ACHN (cell line): ENCODE data around the gene CROT.
A peak's percentile ranks its signal among the peaks of the same experiment; 100 is the strongest.

Source experiments
- DNase-seq: peaks from one replicate; pipeline ENCODE4 v3.0.0-alpha.2; 2015
- in situ Hi-C: cut with HindIII; loops from 2 replicates; pipeline ENCODE4 v1.10.0; 2017; ENCODE audit warnings: low sequenced_read_pairs, low pct_ligation_motif_present, low pct_unique_long_range_greater_than_20kb

Gene CROT

DNA sequence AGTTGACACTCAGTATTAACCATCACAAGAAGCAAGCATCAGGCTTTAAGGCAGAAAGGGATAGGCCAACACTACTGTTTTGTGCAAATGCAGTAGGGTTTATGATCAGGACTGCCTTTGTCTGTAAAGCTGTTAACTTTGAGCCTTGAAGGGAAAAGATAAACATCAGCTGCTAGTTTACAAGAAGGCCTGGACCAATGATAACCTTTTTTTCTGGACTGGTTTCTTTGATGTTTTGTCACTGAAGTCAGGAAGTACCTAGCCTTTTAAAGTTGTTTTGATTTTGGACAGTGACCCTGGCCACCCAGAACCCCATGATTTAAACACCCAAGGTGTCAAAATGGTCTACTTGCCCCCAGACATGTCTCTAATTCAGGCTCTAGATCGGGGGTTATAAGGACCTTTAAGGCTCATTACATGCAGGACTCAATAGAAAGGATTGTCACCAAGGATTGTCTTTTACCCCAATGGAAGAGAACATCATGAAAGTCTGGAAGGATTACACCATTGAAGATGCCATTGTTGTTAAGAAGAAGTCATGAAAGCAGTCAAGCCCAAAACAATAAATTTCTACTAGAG is 50.1 kb downstream of the CROT start:
- no peak for DNase-seq
- in situ Hi-C loops = no loop called here

- DNase-seq = peak; percentile 8
- in situ Hi-C loops = no loop called here
Observed at GRCh38 chr7:87398446-87398845, 53.0 kb downstream of the CROT start.

GRCh38 chr7:87404674-87405073 is 59.2 kb downstream of the CROT start:
- DNase-seq = no peak
- in situ Hi-C loops = no loop called here

GRCh38 chr7:87411186-87411585 is 65.7 kb downstream of the CROT start:
- no peak for DNase-seq
- in situ Hi-C loops = no loop called here

DNA sequence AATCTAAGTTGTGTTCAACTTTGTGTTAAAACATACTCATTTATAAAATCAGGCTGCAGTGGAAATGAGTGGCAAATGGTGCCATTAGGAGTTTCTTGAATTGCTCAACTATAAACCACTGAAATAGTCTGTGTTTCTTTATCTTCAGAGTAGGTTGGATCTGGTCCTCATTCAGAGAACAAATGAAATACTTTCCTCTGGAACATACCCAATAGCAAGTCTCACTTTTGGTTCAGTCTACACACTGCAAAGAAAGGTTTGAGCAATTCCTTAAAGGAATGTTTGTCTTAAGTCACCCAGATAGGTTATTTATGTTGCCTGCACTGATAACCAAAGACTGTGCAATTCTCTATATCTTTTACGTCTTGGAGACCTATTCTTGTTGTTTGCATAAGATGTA is 67.6 kb downstream of the CROT start:
- no peak for DNase-seq
- in situ Hi-C loops = no loop called here

DNA sequence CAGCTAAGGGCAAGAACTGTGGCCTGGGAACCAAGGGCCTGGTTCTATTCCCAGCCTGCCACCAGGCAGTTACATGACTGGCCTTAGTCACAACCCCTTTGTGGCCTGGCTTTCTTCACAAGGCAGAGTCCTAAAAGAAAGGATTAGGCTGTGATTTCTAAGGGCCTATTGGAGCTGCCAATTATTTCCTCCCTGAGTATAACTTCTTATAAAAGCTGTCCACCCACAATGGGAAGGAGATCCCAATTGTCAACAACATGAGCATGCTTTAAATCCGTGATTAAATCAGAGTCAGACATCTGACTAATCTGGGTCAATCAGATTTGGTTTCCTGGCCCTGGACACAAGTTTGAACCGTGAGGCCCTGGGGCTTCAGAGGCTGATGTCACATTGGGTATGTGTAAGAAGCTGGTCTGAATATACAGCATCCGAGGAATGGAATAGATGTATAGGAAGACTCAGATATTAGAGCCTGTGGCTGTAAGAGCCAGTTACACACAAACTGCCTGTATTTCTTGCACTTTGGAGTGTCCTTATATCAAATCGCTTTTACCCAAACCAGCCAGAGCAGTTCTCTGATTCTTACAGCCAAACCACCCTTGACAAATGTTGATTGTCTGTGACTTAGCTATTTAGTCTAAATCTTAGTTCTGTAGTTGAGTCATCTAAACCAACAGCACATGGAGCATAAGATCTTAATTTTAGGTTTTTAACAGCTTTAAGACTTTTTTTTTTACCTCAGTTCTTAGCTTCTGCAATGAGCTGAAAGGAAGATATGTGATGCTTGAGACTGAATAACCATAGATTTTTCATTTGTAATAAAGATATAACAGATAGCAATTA is 68.7 kb downstream of the CROT start:
- in situ Hi-C loops = no loop called here

GRCh38 chr7:87414794-87415188 is 69.3 kb downstream of the CROT start:
- DNase-seq = peak; percentile 11
- in situ Hi-C loops = no loop called here

More for the DNA sequence above, 68.7 kb downstream of the CROT start:
- no peak for DNase-seq

DNA sequence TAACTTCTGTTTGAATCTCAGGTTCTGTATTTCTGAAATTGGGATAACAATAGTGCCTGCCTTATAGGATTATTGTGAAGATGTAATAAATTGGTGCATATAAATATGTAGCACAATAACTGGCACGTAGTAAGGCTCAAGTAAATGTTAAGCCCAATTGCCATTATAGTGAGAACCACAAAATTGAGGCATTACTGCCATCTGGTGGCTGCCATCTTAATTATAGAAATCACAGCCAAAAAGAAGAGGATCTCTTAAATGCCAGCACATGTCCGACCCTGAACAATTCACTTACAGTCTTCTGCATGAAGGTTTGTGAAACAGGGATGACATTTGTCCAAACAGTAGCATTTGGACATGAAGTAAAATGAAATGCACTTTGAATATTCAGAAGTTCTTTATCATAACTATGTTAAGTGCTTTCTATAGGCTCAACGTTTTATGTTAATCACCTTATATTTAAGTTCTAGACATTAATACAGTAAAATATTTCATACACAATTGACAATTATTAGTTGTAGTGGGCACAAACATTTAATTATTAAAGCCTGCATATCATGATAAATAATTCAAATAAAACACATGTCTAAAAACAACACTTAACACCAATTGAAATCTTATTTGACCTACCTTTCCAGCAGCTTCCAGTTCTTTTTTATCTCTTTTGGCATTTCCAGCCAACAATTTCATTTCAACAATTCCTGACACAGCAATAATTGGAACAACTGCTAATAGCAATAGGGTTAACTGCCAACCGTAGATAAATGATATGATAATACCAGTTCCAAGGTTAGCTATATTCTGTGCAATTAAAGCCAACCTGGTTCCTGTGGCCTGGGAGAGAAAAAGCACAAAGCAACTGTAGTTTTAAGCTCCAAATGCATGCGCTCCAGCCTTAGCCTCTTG is 71.5 kb downstream of the CROT start:
- DNase-seq = peak; percentile 80
- in situ Hi-C loops = no loop called here

- in situ Hi-C loops = no loop called here
- DNase-seq = no peak
Observed at GRCh38 chr7:87420173-87420572, 74.7 kb downstream of the CROT start.

DNA sequence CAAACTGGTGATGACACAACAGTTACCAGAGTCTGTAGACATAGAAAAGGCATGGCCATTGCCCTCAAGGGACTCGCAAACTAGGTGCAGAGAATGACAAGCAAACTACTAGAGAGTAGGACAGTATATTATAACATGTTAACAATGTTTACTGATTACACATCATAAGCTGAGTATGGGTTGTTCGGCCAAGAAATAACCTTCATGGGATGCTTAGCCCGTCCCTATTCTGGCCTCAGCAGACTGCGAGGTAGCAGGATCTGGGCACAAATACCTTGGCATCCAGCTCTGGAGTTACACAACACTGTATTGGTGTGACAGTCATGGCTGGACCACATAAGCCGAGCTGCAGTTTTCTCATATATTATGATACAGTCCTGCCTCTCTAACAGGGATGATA is 78.6 kb downstream of the CROT start:
- in situ Hi-C loops = no loop called here
- DNase-seq = no peak

DNA sequence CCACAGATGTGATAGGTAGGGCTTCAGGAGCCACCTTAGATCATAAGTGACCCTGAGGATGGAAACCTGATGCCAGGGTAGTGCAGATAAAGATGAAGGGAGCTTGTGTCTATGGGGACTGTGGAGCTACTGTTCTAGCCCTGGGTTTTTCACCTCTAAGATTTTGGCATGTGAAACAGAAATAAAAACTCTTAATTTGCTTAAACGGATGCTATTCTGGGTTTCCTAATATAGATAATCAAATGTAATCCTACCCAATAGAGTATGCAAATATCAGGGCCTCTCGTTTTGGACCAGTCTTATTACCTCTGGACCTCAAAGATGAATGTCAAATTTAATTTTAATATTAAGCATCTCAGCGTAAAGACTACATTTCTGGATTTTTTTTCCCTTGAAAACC is 80.7 kb downstream of the CROT start:
- no peak for DNase-seq
- in situ Hi-C loops = no loop called here

DNA sequence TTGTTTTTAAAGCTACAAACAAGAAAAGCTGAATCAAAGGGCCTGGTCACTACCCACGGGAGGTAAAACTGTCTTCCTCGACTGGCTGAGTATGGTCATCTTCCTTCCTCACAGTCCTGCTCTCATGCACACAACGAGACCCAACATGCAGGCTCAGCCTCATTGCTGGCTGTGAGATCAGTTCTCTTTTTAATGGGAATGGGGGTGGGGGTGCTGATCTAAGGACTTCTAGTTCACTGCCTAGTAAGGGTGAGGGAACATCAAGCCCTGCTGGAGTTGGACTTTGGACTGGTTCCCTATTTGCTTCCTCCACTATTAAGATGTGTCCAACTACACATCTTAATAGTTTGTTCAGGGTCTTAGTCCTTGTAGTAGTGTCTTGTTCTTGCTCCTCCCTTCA is 81.8 kb downstream of the CROT start:
- in situ Hi-C loops = no loop called here
- DNase-seq = no peak

GRCh38 chr7:87432536-87432935 is 87.1 kb downstream of the CROT start:
- no peak for DNase-seq
- in situ Hi-C loops = no loop called here

- in situ Hi-C loops = no loop called here
- DNase-seq = peak; percentile 7
Observed at GRCh38 chr7:87435546-87435945, 90.1 kb downstream of the CROT start.

GRCh38 chr7:87445897-87446296 is 100.4 kb downstream of the CROT start:
- no peak for DNase-seq

DNA sequence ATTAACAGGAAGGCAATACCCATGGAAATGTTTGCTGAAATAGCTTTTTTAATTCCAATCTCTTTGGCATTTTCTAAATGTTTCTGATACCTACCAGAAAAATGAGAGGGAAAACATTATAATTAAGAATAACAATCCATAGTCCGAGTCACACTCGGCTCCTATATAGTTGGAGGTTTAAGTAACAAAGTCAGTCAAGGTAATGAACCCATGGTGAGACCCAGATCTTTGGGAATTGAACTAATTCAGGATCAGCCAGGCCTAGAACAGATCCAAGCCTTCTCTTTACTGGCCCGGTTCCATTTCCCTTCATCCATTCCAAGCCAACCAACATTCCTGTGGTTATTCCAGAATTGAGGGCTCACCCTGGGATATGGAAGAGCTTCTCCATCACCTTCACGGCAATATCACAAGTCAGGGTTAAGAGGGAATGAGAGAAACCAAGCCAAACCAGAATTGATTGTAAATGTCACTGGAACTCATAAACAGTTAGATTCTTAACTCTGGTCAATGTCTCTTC is 101.7 kb downstream of the CROT start:
- no peak for DNase-seq
- in situ Hi-C loops = no loop called here

More at GRCh38 chr7:87445897-87446296, 100.4 kb downstream of the CROT start:
- in situ Hi-C loops = no loop called here

DNA sequence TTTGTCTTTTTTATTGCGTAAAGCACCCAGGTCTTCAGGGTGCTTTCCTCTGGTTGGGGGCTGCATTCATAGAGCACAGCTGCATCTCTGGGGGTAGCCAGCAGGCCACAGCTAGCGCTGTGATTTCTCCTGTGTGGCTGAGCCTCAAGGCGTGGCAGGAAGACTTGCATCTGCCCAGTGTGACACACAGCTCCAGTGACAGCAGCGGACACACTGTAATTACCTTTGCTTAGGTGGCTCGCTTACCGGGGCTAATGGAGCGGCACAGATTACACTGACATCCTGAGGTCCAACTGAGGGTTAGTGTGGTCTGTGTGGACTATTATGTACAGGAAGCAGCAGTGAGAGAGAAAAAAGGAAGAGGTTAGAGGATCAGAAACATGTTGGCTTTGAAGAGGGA is 102.9 kb downstream of the CROT start:
- DNase-seq = no peak
- in situ Hi-C loops = no loop called here
